ENCODE measurements around the gene TTC16.

GRCh38 chr9:127715470-127716337 is at the start of gene TTC16, which contains the start of gene PTRH1:
- TF ChIP-seq CTCF (IDR thresholded peaks at IDR 0.05) (no peak), POLR2A (IDR thresholded peaks at IDR 0.05) (peak in 2 of 4 donors; percentile 37 to 67), EP300 (IDR thresholded peaks at IDR 0.05) (no peak), POLR2AphosphoS5 (IDR thresholded peaks at IDR 0.05) (peak; percentile 70 to 74)
